NCI-H345 (cell line): ENCODE results near the gene ATP9B.
"Not testable (repeated sequence)": the region's sequence is repeated elsewhere in the genome, so short reads cannot be mapped to it uniquely, and the experiment has no call there.

Source experiments
- DNase-seq: peaks from one replicate; lab custom pipeline; 2025; lab: John Stamatoyannopoulos, UW

ATP9B gene

DNA sequence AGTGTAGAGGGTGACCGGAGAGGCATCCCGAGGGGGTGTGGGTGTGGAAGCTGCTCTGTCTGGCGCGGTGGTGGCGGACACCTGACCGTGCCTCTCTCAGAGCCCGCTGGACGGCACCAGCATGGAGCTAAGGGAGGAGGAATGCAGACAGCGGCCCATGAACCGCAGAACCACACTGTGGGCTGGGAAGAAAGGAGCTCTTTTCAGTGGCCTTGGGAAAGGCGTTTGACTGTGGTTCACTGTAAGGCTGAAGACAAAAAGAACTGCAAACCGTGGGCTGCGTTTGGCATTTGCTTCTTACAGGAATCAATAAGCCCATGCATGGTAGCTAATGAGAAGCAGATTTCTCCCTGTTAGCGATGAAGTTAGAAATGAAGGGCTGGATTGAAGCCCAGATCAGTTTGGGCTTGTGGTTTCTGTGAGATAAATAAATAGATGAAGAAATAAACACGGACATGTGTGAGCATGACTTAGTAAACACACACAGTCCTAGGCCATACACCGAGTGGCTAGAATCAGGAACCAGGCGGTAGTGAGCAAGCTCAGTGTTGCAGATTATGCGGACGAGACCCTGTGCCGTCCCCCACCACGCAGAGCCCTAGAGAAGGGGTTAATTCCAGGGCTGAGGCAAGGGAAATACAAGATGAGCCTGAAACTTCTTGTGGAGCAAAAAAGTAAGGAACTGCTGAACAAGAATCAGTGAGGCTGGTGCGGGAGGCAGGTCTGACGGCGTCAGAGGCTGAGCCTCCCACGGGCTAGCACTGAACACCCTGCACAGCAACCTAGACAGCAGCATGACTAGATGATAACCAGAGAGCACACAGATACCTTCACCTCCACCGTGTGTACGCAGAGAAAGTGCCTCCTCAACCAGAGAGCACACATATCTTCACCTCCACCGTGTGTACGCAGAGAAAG is 297.2 kb downstream of the ATP9B start:
- DNase-seq = no peak

- no peak for DNase-seq
Observed at GRCh38 chr18:79367480-79367879, 298.3 kb downstream of the ATP9B start.

GRCh38 chr18:79367989-79368388 is 298.8 kb downstream of the ATP9B start:
- DNase-seq = no peak

GRCh38 chr18:79368681-79369080 is 299.5 kb downstream of the ATP9B start:
- DNase-seq = no peak

- DNase-seq = no peak
Observed at GRCh38 chr18:79371561-79372121, 302.4 kb downstream of the ATP9B start.

- no peak for DNase-seq
Observed at GRCh38 chr18:79372461-79372860, 303.3 kb downstream of the ATP9B start.

DNA sequence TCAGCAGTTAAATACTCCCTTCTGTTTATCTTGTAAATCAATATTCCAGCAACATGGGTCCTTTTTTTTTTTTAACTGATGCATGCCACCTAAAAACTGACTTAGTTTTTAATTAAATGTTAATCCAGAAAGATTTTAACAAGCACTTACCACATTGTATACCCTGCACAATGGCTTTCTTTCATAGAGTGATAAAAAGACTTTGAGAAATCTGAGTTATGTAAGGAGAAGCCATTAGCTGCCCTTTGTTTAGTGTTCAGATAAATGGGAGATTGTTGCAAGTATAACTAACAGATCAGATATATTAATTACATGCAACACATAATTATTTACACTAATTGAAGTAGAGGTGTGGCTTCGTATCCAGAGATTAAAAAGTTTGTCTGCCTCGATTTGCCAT is 303.8 kb downstream of the ATP9B start:
- no peak for DNase-seq

GRCh38 chr18:79373736-79374135 is 304.5 kb downstream of the ATP9B start:
- no peak for DNase-seq

- DNase-seq = no peak
Observed at GRCh38 chr18:79374408-79375171, 305.4 kb downstream of the ATP9B start.

DNA sequence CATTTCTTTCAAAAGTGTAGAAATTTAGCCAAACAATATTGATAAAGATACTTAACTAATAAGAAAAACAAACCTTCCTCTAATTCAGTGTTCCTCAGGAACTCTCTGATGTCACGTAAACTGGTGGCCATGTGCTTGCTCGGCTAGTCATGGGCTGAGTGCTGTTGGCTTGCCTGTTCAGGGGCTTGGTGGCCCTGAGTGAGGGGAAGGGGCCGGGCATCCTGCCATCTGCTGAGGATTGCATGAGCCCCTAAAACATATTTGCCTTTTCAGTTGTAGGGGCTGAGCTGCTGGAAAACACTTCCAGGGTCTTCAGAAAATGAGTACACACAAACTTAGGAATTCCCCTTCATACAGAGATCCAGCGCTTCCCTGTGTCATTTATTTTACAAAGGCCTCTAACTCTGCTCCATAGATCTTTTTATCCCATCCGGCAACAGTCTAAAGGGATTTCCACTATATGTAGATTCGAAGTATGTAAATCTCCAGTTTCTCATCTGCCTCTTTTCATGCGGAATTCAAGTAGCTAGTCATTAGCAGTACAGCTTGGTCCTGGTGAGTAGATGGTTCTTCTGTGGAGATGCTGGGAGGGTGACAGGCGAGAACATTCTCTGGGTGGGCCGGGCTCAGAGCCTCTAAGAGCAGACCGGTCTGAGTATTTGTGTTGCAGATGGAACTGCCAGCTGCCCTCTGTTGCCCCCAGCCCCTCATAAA is 306.4 kb downstream of the ATP9B start:
- no peak for DNase-seq

DNA sequence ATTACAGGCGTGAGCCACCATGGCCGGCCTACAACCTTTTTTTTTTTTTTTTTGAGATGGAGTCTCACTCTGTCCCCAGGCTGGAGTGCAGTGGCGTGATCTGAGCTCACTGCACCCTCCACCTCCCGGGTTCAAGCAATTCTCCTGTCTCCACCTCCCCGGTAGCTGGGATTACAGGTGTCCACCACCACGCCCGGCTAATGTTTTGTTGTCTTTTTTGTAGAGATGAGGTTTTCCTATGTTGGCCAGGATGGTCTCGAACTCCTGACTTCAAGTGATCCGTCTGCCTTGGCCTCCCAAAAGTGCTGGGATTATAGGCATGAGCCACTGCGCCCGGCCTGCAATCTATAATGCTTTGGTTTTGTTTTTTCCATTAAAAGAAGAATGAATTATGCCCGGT is 307.5 kb downstream of the ATP9B start:
- not testable (repeated sequence) for DNase-seq

DNA sequence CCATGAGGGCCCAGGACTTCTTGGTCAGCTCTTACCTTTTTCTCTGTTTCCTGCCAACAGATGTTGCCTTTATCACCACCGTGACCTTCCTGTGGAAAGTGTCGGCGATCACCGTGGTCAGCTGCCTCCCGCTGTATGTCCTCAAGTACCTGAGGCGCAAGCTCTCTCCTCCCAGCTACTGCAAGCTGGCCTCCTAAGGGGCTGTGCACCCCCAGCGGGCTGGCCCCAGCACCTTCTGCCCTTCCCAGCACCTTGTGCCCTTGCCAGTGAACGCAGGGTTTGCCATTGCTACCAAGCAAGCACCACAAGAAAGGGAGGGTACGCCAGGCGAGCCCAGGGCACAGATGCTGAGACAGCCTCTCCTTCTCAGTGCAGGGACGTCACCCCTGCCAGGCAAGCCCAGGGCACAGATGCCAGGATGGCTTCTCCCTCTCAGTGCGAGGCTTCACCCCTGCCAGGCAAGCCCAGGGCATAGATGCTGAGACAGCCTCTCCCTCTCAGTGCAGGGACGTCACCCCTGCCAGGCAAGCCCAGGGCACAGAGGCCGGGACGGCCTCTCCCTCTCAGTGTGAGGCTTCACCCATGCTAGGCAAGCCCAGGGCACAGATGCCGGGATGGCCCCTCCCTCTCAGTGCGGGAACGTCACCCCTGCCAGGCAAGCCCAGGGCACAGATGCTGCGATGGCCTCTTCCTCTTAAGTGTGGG is 308.1 kb downstream of the ATP9B start:
- DNase-seq = no peak

DNA sequence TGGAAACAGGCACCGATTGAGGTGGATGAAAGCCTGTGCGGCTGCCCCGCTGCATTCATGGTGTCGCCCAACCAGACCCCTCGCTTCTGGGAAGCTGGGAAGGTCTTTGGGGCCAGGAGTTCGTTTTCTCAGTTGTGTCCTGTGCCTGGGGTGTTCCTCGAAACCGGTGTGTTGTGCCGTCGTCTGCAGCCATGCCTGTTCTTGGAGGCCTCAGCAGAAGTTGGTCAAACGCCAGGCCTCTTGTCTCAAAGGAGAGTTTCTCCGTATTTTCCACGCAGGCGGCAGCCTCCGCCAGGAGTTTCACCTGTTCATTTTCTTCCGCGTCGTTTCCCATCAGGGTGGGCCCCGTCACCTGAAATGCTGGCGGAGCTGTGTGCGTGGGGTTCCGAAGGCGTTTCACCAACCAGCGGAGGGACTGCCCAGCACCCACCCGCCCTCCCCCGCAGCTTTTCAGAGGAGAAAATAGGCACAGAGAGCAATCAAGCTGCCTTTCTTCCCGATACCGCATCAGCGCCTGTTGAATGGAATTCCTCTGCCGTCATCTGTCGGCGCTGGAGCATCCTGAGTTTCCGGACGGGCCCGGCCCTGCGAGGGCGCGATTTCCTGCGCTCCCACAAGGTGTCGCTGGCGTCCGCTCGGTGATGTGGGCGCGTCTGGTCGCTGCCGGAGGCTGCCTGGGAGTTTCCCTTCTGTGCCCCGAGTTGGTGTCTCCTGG is 309.5 kb downstream of the ATP9B start:
- DNase-seq = no peak

- no peak for DNase-seq
Observed at GRCh38 chr18:79379251-79379905, 310.2 kb downstream of the ATP9B start.

GRCh38 chr18:79379931-79380815 is 311.0 kb downstream of the ATP9B start:
- DNase-seq = no peak

DNA sequence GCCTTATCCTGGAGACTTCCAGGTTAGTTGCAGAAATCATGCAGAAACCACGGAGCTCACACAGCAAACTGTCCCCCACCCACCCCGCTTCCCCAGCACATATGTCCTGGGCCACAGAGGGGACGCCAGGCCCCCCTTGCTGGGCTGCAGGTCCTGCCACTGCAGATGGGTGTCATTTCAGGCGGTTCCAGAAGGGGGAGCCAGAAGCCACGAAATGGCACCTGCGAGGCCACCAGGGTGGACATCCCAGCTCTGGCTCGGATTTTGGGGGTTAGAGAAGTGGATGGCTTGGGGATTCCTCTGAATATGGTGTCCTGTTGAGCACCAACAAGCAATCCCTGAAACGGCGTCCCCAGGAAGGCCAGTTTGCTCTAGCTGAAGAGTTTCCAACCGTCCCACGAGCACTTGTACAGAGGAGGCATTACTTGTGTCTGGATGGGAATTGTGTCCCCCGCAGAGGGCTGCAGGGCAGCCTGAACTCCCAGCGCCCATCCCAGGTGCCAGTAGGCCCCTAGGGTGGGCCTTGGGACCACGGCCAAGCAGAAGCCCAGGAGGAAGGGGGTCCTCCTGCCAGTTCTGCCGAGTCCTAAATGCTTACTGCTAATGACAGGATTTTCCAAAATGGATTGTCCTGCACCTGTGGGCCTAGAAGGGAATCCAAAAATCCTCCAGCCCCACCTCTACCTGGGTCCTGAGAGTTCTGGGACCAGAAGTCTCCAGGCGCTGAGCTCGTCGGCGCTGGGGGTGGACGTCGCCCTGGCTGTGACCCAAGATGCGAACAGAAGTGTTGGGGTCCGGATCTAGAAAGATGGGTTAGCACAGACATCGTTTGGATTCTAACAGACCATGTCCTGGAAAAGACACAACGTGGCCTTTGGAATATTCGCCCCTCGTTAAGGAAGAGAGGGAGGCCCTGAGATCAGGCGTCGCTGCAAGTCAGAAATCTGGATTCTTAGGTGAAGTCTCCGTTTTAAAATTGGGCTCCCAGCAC is 311.9 kb downstream of the ATP9B start:
- DNase-seq = peak; percentile 44

- DNase-seq = no peak
Observed at GRCh38 chr18:79381811-79382311, 312.7 kb downstream of the ATP9B start.
